Caki2 (cell line): Measurements from ENCODE around the gene HOXA2. TPM values are rescaled to one million over a fixed set of nuclear protein-coding genes. Genes with fewer than 3 reads are reported as not detected.

Experiments
- DNase-seq: peaks from one replicate; pipeline ENCODE4 v3.0.0-alpha.2; 2015; ENCODE audit warnings: low read depth
- in situ Hi-C: cut with HindIII; loops from 2 replicates; pipeline ENCODE4 v1.10.0; 2016; ENCODE audit warnings: low sequenced_read_pairs, low pct_unique_long_range_greater_than_20kb, mixed read lengths
- total RNA-seq: library from RNA; depleted of rRNA; stranded (reverse); fragments of >200 nt; shearing (Covaris generic); gene quantifications from 2 replicates; pipeline ENCODE4 v1.2.3, GENCODE V29; 2014; ENCODE audit warnings: low replicate concordance; rRNA removed

HOXA2 gene
- 0.30 TPM in 1 of 2 replicates, not detected in the other for total RNA-seq

- in situ Hi-C loops, result no loop called here
- DNase-seq, result no peak
These were observed at the start of gene HOXA2 for GRCh38 chr7:27102581-27103442. Gene HOXA2, minus strand, starts transcription at chr7:27102683. Its CDS starts 183 bp downstream, at chr7:27102500.

- in situ Hi-C loops, result no loop called here
These were observed 49.0 kb upstream of the HOXA2 start for GRCh38 chr7:27151341-27151930.

GRCh38 chr7:27150568-27151340, 48.3 kb upstream of the HOXA2 start:
- in situ Hi-C loops, result no loop called here
- DNase-seq, result peak; percentile 89

More at GRCh38 chr7:27151341-27151930, 49.0 kb upstream of the HOXA2 start:
- DNase-seq, result no peak

DNA sequence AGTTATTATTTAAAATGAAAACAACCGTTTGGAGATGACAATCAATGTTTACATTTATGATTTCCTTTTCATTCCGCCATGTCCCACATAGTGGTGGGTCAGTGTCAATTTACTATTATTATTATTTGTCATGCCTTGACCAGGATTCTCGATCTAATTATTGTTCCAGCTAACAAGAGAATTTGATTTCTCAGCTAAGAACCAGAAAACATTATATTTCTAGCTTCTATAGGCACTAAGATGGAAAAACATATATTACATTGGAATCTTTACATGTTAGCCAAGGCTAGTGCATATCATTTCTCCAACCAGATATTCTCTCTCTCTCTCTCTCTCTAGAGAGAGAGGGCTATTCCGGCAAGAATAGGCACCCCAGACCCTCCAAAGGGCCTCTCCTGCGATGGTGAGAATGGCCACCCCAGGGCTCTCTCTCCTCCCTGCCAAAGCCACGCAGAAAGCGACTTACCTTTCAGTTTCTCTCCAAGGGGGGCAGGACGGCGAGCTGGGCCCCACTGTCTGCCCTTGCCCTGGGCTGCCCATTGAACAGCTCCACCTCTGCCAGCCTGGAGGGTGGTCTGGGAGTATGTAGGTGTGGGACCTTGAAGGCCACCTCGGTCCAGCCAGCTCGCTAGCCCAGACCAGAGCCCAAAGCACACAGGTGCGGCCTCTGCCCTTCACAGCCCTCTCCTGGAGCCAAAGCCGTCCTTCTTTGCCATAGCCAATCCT, 47.5 kb upstream of the HOXA2 start:
- in situ Hi-C loops, result no loop called here
- DNase-seq, result no peak

GRCh38 chr7:27148756-27149641, 46.5 kb upstream of the HOXA2 start:
- in situ Hi-C loops, result no loop called here
- DNase-seq, result no peak

DNA sequence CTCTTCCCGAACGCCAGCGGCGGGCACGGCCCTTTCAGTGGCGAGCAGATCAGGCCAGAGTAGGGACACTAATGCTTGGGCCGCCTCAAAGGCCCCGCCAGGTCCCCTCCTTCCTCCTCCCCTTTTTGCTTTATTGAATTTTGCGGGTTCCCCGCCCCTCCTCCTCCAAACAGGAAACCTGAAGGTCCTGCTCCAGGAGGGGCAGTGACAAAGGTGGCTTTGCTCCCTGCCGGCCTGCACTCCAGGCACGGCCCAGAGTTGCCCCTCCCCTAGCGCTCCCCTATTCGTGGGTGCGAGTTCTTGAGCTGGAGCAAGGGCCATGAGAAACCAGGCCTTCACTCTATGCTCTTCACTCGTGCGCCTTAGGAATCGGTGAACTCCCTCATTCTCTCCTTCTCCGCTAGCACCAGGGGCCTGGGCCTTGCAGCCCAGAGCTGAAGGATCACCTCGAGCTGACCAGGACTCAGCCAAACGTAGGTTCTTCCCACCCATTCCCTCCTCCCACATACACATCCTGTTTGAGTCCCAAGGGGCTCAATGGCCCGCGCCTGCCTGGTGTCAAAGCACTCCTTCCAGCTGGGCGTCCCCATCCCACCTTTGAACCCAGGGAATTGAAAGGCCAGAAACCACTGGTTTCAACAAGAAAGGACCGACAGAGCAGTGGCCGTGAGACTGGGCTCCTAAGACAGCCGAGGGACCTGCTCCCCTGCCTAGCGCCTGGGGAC, 45.7 kb upstream of the HOXA2 start:
- no peak for DNase-seq
- in situ Hi-C loops, result no loop called here

- in situ Hi-C loops, result no loop called here
These were observed 44.9 kb upstream of the HOXA2 start, which contains the start of gene HOXA6 for GRCh38 chr7:27147199-27148030. Gene HOXA6, minus strand, starts transcription at chr7:27147774. Its CDS starts 25 bp downstream, at chr7:27147749.

GRCh38 chr7:27146491-27147198, 44.2 kb upstream of the HOXA2 start:
- DNase-seq, result no peak
- in situ Hi-C loops, result no loop called here

More at GRCh38 chr7:27147199-27148030, 44.9 kb upstream of the HOXA2 start, which contains the start of gene HOXA6:
- DNase-seq, result no peak

- in situ Hi-C loops, result no loop called here
- DNase-seq, result no peak
These were observed 43.5 kb upstream of the HOXA2 start for GRCh38 chr7:27145914-27146412.

- DNase-seq, result no peak
- in situ Hi-C loops, result no loop called here
These were observed 42.9 kb upstream of the HOXA2 start for GRCh38 chr7:27145165-27145913.

DNA sequence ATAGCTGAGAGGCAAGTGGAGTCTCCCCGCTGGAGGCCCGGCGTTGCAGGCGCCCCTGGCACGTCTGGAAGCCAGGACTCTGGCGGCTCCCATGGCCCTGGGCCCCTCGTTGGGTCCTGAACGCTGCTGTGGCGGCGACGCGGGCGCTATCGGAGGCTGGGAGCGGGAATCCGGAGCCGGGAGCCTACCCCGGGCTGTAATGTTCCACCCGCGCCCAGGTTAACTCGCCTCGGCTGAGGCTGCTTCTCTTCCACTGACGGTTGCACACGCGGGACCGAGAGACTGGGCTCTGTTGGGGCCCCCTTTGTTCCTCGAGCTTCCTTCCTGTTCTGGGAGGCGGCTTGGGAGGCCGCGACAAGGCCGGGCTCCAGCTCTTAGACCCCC, 42.3 kb upstream of the HOXA2 start:
- DNase-seq, result no peak
- in situ Hi-C loops, result no loop called here

- in situ Hi-C loops, result no loop called here
- DNase-seq, result no peak
These were observed 41.7 kb upstream of the HOXA2 start for GRCh38 chr7:27143950-27144780.

DNA sequence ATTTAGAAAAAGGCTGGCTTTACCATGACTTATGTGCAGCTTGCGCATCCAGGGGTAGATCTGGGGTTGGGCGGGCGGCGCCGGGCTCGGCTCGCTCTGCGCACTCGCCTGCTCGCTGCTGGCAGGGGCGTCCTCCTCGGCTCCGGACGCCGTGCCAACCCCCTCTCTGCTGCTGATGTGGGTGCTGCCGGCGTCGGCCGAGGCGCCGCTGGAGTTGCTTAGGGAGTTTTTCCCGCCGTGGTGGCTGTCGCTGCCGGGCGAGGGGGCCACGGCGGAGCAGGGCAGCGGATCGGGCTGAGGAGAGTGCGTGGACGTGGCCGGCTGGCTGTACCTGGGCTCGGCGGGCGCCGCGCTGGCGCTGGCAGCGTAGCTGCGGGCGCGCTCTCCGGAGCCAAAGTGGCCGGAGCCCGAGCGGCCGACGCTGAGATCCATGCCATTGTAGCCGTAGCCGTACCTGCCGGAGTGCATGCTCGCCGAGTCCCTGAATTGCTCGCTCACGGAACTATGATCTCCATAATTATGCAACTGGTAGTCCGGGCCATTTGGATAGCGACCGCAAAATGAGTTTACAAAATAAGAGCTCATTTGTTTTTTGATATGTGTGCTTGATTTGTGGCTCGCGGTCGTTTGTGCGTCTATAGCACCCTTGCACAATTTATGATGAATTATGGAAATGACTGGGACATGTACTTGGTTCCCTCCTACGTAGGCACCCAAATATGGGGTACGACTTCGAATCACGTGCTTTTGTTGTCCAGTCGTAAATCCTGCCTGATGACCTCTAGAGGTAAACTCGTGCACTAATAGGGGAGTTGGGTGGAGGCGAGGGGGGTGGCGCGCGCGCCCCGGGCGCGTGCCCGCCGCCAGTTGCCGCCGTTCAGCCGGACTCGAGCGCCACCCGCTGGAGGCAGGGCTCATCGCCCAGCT, 40.8 kb upstream of the HOXA2 start, which contains the start of gene HOXA5:
Gene HOXA5 (minus strand): TSS at position 659 of the 927 bp plus-strand sequence. CDS start 74 bp downstream, at position 585.
- in situ Hi-C loops, result no loop called here
- peak; percentile 97 for DNase-seq
